MCF 10A (cell line): ENCODE measurements around the gene COL28A1. TPM values are rescaled to one million over a fixed set of nuclear protein-coding genes. Genes with fewer than 3 reads are reported as not detected.
A peak's percentile ranks its signal among the peaks of the same experiment; 100 is the strongest.

ENCODE experiments used
- BruUV-seq: library from RNA; stranded (reverse); fragments of 400-500 nt; replicated peaks from 2 replicates; lab custom pipeline; 2021; lab: Mats Ljungman, UMichigan
- CTCF ChIA-PET: fragments of 300-600 bp; sonication (Branson Sonifier 250); formaldehyde crosslinking; extraction: SDS; loops from one replicate; lab custom pipeline; 2021; ENCODE audit warnings: antibody characterized with exemption, inconsistent platforms; lab: Yijun Ruan, JAX
- POLR2A ChIA-PET: fragments of 300-600, 350-650 bp; sonication (Branson Sonifier 250); formaldehyde crosslinking; extraction: SDS; loops from one replicate; lab custom pipeline; 2020; ENCODE audit warnings: antibody characterized with exemption, inconsistent platforms; lab: Yijun Ruan, JAX
- DNase-seq: peaks from one replicate; pipeline ENCODE4 v3.0.0-alpha.2; 2018; ENCODE audit not compliant: unreplicated experiment
- H3K27ac Mint-ChIP-seq: one replicate; pipeline ENCODE4 v1.8.0; 2022; ENCODE audit warnings: mild to moderate bottlenecking, low read depth, mixed read lengths; ENCODE audit not compliant: unreplicated experiment
- H3K27me3 Mint-ChIP-seq: one replicate; pipeline ENCODE4 v1.8.0; 2022; ENCODE audit warnings: mixed read lengths; ENCODE audit not compliant: insufficient read depth, unreplicated experiment
- H3K36me3 Mint-ChIP-seq: one replicate; pipeline ENCODE4 v1.8.0; 2022; ENCODE audit warnings: mild to moderate bottlenecking, moderate library complexity, mixed read lengths; ENCODE audit not compliant: insufficient read depth, unreplicated experiment
- H3K4me1 Mint-ChIP-seq: one replicate; pipeline ENCODE4 v1.8.0; 2022; ENCODE audit warnings: mixed read lengths; ENCODE audit not compliant: insufficient read depth, unreplicated experiment
- H3K4me3 Mint-ChIP-seq: one replicate; pipeline ENCODE4 v1.8.0; 2022; ENCODE audit warnings: mild to moderate bottlenecking, moderate library complexity, mixed read lengths; ENCODE audit not compliant: unreplicated experiment
- H3K9me3 Mint-ChIP-seq: one replicate; pipeline ENCODE4 v1.8.0; 2022; ENCODE audit warnings: mixed read lengths; ENCODE audit not compliant: unreplicated experiment
- CTCF ChIP-seq: fragments of 200-600 bp; IDR thresholded peaks from one replicate; pipeline ENCODE4 v1.8.0; 2022; ENCODE audit warnings: antibody characterized with exemption, mild to moderate bottlenecking; ENCODE audit not compliant: unreplicated experiment
- intact Hi-C: fragments of 100-400 bp; cut with micrococcal nuclease; formaldehyde crosslinking; loops from 2 replicates; pipeline ENCODE4 v1.14.1; 2022
- total RNA-seq: library from RNA; stranded (reverse); gene quantifications from 2 replicates; pipeline ENCODE4 v1.2.3, GENCODE V29; 2022

COL28A1 gene
- total RNA-seq, 1 experiment from 2014 or later, result 0.96 TPM

GRCh38 chr7:7542251-7542835 lies 6.7 kb upstream of the COL28A1 start:
- Mint-ChIP-seq H3K4me3 (no peak overlapping the region), H3K9me3 (no peaks in the 10 kb centered on the region), H3K27ac (peak overlapping the region; percentile 62), H3K36me3 (no peaks in the 10 kb centered on the region), H3K27me3 (no peaks in the 10 kb centered on the region), H3K4me1 (peaks cover 18% of the 10 kb centered on the region)
- DNase-seq, result no peak
- TF ChIP-seq CTCF, result no peak
- POLR2A ChIA-PET, result interaction anchor here (0.8 to 3.6 kb wide), 7 partner anchors 9 to 118 kb away, joined by 3 to 18 read pairs (median 4); no protein-coding TSS in a partner anchor
- CTCF ChIA-PET, result interaction anchor here (0.6 to 5.5 kb wide), 18 partner anchors 9 to 657 kb away, joined by 3 to 92 read pairs (median 4); no protein-coding TSS in a partner anchor
- no TSS peak for BruUV-seq
- intact Hi-C loops, result loop anchor here (5.0 kb wide), 1 partner anchor 675 kb away; no protein-coding TSS in a partner anchor

- TF ChIP-seq CTCF, result no peak
- Mint-ChIP-seq H3K4me1 (peaks cover 18% of the 10 kb centered on the region), H3K27ac (no peak overlapping the region), H3K4me3 (no peak overlapping the region), H3K9me3 (no peaks in the 10 kb centered on the region), H3K36me3 (no peaks in the 10 kb centered on the region), H3K27me3 (no peaks in the 10 kb centered on the region)
- CTCF ChIA-PET, result interaction anchor here (0.8 to 5.5 kb wide), 3 partner anchors 104 to 646 kb away, joined by 3 to 92 read pairs (median 4); no protein-coding TSS in a partner anchor
- POLR2A ChIA-PET, result interaction anchor here (1.6 kb wide), 1 partner anchor 115 kb away, joined by 5 read pairs; no protein-coding TSS in a partner anchor
- intact Hi-C loops, result loop anchor here (1.0 to 5.0 kb wide), 6 partner anchors 115 to 757 kb away; partner anchors contain the start of gene C1GALT1
- no TSS peak for BruUV-seq
- DNase-seq, result no peak
Observed at GRCh38 chr7:7539711-7540110, 4.0 kb upstream of the COL28A1 start.

GRCh38 chr7:7539152-7539551 lies 3.5 kb upstream of the COL28A1 start:
- H3K27ac Mint-ChIP-seq, result no peak overlapping the region
- DNase-seq, result no peak
- TF ChIP-seq CTCF, result no peak
- BruUV-seq, result no TSS peak
- POLR2A ChIA-PET, result interaction anchor here (0.6 to 1.6 kb wide), 4 partner anchors 13 to 114 kb away, joined by 3 to 5 read pairs (median 4); no protein-coding TSS in a partner anchor
- H3K27me3 Mint-ChIP-seq, result no peaks in the 10 kb centered on the region
- H3K4me1 Mint-ChIP-seq, result peaks cover 18% of the 10 kb centered on the region
- CTCF ChIA-PET, result interaction anchor here (0.6 to 5.5 kb wide), 6 partner anchors 93 to 647 kb away, joined by 3 to 92 read pairs (median 4); no protein-coding TSS in a partner anchor
- no peaks in the 10 kb centered on the region for H3K9me3 Mint-ChIP-seq
- no peak overlapping the region for H3K4me3 Mint-ChIP-seq
- intact Hi-C loops, result no loop called here
- H3K36me3 Mint-ChIP-seq, result no peaks in the 10 kb centered on the region

GRCh38 chr7:7537711-7538110 lies 2.0 kb upstream of the COL28A1 start:
- no peak for TF ChIP-seq CTCF
- ChIA-PET CTCF (interaction anchor here (2.0 kb wide), 1 partner anchor 114 kb away, joined by 13 read pairs; no protein-coding TSS in a partner anchor), POLR2A (interaction anchor here (1.1 kb wide), 1 partner anchor 91 kb away, joined by 4 read pairs; no protein-coding TSS in a partner anchor)
- intact Hi-C loops, result no loop called here
- Mint-ChIP-seq H3K36me3 (no peaks in the 10 kb centered on the region), H3K9me3 (no peaks in the 10 kb centered on the region), H3K27me3 (no peaks in the 10 kb centered on the region), H3K4me3 (no peak overlapping the region), H3K4me1 (peaks cover 16% of the 10 kb centered on the region), H3K27ac (no peak overlapping the region)
- DNase-seq, result no peak
- BruUV-seq, result no TSS peak
